HepG2 (cell line): ENCODE results near the gene JPT2. TPM values are rescaled to one million over a fixed set of nuclear protein-coding genes. Genes with fewer than 3 reads are reported as not detected.

Source experiments
- E2F5 ChIP-seq: sonication (generic); formaldehyde crosslinking; conservative IDR thresholded peaks from 2 replicates; pipeline ENCODE4 v1.4.0; 2020; ENCODE audit warnings: missing genetic modification reagents
- ESRRA ChIP-seq: sonication (generic); formaldehyde crosslinking; IDR thresholded peaks from 2 replicates; pipeline ENCODE4 v1.5.1; 2020; ENCODE audit warnings: mild to moderate bottlenecking, low read depth, missing genetic modification reagents
- GLMP ChIP-seq: sonication (generic); formaldehyde crosslinking; IDR thresholded peaks from 2 replicates; pipeline ENCODE4 v1.9.0; 2021; ENCODE audit warnings: missing genetic modification reagents, mild to moderate bottlenecking, borderline replicate concordance
- HOXA7 ChIP-seq: sonication (generic); formaldehyde crosslinking; IDR thresholded peaks from 2 replicates; pipeline ENCODE4 v1.8.1; 2022; ENCODE audit warnings: mild to moderate bottlenecking, missing genetic modification reagents, moderate library complexity
- NFE2L2 ChIP-seq: fragments of 150-350 bp; IDR thresholded peaks from 2 replicates; pipeline ENCODE4 v1.6.1; 2014; ENCODE audit warnings: low read length
- RBFOX2 ChIP-seq: fragments of 200-400 bp; formaldehyde crosslinking; IDR thresholded peaks from 2 replicates; pipeline ENCODE4 v1.6.1; 2017; ENCODE audit warnings: low read depth, mild to moderate bottlenecking, low read length
- RBM39 ChIP-seq: fragments of 200-400 bp; formaldehyde crosslinking; IDR thresholded peaks from one replicate; pipeline ENCODE4 v1.6.1; 2018; ENCODE audit warnings: antibody characterized with exemption, mild to moderate bottlenecking, low read depth, low read length; ENCODE audit not compliant: poor library complexity, severe bottlenecking
- RNF2 ChIP-seq: fragments of 450-650 bp; conservative IDR thresholded peaks from 2 replicates; pipeline ENCODE4 v1.6.1; 2016; ENCODE audit warnings: low read depth
- ZBTB34 ChIP-seq: sonication (generic); formaldehyde crosslinking; IDR thresholded peaks from 2 replicates; pipeline ENCODE4 v1.8.0; 2022; ENCODE audit warnings: mild to moderate bottlenecking, missing genetic modification reagents
- ZFX ChIP-seq: sonication (generic); formaldehyde crosslinking; IDR thresholded peaks from 2 replicates; pipeline ENCODE4 v1.4.0; 2020; ENCODE audit warnings: mild to moderate bottlenecking, low read depth, missing genetic modification reagents, moderate library complexity
- ZNF230 ChIP-seq: sonication (generic); formaldehyde crosslinking; IDR thresholded peaks from 2 replicates; pipeline ENCODE4 v1.4.0; 2020; ENCODE audit warnings: mild to moderate bottlenecking, missing genetic modification reagents
- ZNF672 ChIP-seq: sonication (generic); formaldehyde crosslinking; IDR thresholded peaks from 2 replicates; pipeline ENCODE4 v1.8.1; 2022; ENCODE audit warnings: missing genetic modification reagents
- ZNF879 ChIP-seq: sonication (generic); formaldehyde crosslinking; IDR thresholded peaks from 2 replicates; pipeline ENCODE4 v1.8.1; 2023; ENCODE audit warnings: missing genetic modification reagents
- polyA plus RNA-seq, 8 experiments: library from polyadenylated mRNA; depleted of rRNA in 3 of 8; stranded (reverse) in 7 of 8; unstranded in 1 of 8; fragments of >200 nt; fragmentation: Illumina TruSeq in 4 of 8; extraction: Trizol in 4 of 8; gene quantifications; 2 replicates each; pipeline versions ENCODE4 v1.2.1 to v1.2.3, GENCODE V29; 2011 to 2016; ENCODE audit warnings: low read depth in 4 of 8, missing spikeins in 1 of 8, mixed read lengths in 1 of 8; ENCODE audit not compliant: insufficient read depth in 1 of 8
- total RNA-seq, 5 experiments: library from RNA; depleted of rRNA; stranded (reverse); fragments of >200 nt; fragmentation: Illumina TruSeq; extraction: Trizol; gene quantifications; 2 replicates each; pipeline ENCODE4 v1.2.3, GENCODE V29; 2016; ENCODE audit warnings: low read depth in 1 of 5
- TF ChIP-seq, protein P1 (sequence below): IDR thresholded peaks from 2 replicates; pipeline ENCODE4 v1.6.1; 2016; ENCODE audit warnings: low read depth
- TF ChIP-seq, protein P2 (sequence below): sonication (generic); formaldehyde crosslinking; conservative IDR thresholded peaks from 2 replicates; pipeline ENCODE4 v1.8.0; 2022; ENCODE audit warnings: missing genetic modification reagents
- TF ChIP-seq, protein P3 (sequence below): sonication (generic); formaldehyde crosslinking; IDR thresholded peaks from 2 replicates; pipeline ENCODE4 v1.4.0; 2020; ENCODE audit warnings: missing genetic modification reagents
- TF ChIP-seq, protein P4 (sequence below): sonication (generic); formaldehyde crosslinking; IDR thresholded peaks from 2 replicates; pipeline ENCODE4 v1.9.0; 2021; ENCODE audit warnings: missing genetic modification reagents, borderline replicate concordance

Gene JPT2
- total and polyA plus RNA-seq, 2 of the 13 experiments (the other 11 are each of a cell fraction or from before 2014, with no cell fraction given): 53.5 to 89.4 TPM

DNA sequence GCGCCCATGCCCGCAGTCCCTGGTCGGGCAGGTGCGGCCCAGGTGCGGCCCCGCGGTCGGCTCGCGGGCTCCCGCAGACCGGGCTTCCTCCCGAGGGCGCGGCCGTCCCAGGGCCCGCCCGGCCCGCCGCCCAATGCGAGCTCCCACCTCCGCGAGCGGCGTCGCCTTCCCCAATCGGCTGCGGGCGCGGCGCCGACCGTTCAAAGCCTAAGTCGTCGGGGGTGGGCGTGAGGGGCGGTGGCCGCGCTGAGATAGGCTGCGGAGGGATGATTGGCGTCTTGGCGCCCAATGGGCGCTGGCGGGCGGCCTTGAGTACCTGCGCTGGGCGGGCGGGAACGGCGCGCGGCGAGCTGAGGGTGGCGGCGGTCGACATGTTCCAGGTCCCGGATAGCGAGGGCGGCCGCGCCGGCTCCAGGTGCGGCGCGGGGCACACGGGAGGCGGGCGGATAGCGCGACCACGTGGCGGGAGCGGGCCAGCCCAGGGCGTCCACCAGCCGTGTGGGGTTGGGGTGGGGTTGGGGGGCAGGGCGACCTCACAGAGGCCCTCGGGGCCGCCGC lies at the start of gene JPT2 (continued):
- TF ChIP-seq GLMP (CRISPR knock-in tag) (no peak), RBM39 (peak; percentile 82), ZBTB34 (CRISPR knock-in tag) (no peak), ESRRA (CRISPR knock-in tag) (no peak), ZNF230 (CRISPR knock-in tag) (0 out of 2 replicates have a peak, but pooled peaks have one; percentile 4), RNF2 (0 out of 2 replicates have a peak, but pooled peaks have one; percentile 50), E2F5 (peak; percentile 92), ZNF879 (CRISPR knock-in tag) (no peak), NFE2L2 (no peak), ZFX (CRISPR knock-in tag) (peak; percentile 81), RBFOX2 (peak; percentile 89), HOXA7 (CRISPR knock-in tag) (no peak), ZNF672 (CRISPR knock-in tag) (no peak)
- TF ChIP-seq, protein P1, sequence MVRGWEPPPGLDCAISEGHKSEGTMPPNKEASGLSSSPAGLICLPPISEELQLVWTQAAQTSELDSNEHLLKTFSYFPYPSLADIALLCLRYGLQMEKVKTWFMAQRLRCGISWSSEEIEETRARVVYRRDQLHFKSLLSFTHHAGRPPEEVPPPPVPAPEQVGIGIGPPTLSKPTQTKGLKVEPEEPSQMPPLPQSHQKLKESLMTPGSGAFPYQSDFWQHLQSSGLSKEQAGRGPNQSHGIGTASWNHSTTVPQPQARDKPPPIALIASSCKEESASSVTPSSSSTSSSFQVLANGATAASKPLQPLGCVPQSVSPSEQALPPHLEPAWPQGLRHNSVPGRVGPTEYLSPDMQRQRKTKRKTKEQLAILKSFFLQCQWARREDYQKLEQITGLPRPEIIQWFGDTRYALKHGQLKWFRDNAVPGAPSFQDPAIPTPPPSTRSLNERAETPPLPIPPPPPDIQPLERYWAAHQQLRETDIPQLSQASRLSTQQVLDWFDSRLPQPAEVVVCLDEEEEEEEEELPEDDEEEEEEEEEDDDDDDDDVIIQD (CRISPR knock-in tag): no peak
- TF ChIP-seq, protein P2, sequence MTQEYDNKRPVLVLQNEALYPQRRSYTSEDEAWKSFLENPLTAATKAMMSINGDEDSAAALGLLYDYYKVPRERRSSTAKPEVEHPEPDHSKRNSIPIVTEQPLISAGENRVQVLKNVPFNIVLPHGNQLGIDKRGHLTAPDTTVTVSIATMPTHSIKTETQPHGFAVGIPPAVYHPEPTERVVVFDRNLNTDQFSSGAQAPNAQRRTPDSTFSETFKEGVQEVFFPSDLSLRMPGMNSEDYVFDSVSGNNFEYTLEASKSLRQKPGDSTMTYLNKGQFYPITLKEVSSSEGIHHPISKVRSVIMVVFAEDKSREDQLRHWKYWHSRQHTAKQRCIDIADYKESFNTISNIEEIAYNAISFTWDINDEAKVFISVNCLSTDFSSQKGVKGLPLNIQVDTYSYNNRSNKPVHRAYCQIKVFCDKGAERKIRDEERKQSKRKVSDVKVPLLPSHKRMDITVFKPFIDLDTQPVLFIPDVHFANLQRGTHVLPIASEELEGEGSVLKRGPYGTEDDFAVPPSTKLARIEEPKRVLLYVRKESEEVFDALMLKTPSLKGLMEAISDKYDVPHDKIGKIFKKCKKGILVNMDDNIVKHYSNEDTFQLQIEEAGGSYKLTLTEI (CRISPR knock-in tag): no peak
- TF ChIP-seq, protein P3, sequence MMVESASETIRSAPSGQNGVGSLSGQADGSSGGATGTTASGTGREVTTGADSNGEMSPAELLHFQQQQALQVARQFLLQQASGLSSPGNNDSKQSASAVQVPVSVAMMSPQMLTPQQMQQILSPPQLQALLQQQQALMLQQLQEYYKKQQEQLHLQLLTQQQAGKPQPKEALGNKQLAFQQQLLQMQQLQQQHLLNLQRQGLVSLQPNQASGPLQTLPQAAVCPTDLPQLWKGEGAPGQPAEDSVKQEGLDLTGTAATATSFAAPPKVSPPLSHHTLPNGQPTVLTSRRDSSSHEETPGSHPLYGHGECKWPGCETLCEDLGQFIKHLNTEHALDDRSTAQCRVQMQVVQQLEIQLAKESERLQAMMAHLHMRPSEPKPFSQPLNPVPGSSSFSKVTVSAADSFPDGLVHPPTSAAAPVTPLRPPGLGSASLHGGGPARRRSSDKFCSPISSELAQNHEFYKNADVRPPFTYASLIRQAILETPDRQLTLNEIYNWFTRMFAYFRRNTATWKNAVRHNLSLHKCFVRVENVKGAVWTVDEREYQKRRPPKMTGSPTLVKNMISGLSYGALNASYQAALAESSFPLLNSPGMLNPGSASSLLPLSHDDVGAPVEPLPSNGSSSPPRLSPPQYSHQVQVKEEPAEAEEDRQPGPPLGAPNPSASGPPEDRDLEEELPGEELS (CRISPR knock-in tag): no peak; the same call in 1 of the 2 replicates
- TF ChIP-seq, protein P4, sequence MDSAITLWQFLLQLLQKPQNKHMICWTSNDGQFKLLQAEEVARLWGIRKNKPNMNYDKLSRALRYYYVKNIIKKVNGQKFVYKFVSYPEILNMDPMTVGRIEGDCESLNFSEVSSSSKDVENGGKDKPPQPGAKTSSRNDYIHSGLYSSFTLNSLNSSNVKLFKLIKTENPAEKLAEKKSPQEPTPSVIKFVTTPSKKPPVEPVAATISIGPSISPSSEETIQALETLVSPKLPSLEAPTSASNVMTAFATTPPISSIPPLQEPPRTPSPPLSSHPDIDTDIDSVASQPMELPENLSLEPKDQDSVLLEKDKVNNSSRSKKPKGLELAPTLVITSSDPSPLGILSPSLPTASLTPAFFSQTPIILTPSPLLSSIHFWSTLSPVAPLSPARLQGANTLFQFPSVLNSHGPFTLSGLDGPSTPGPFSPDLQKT (CRISPR knock-in tag): no peak
